ENCODE results near the gene SDE2.

Gene SDE2

GRCh38 chr1:225963735-225964530 lies 35.2 kb downstream of the SDE2 start:
- no peak overlapping the region for H3K4me3 ChIP-seq (ENCODE audit: low read depth, low read length)
- no peak for DNase-seq (ENCODE audit: low read depth)
- TF ChIP-seq CTCF (IDR thresholded peaks at IDR 0.05; ENCODE audit: control insufficient read depth, extremely low read depth, insufficient read depth), result no peak

- peak; percentile 43 for TF ChIP-seq CTCF (IDR thresholded peaks at IDR 0.05; ENCODE audit: control insufficient read depth, extremely low read depth, insufficient read depth)
- no peak overlapping the region for H3K4me3 ChIP-seq (ENCODE audit: low read depth, low read length)
- no peak for DNase-seq (ENCODE audit: low read depth)
These were observed 36.6 kb downstream of the SDE2 start for GRCh38 chr1:225962440-225962975.

- H3K4me3 ChIP-seq (ENCODE audit: low read depth, low read length), result no peak overlapping the region
- TF ChIP-seq CTCF (IDR thresholded peaks at IDR 0.05; ENCODE audit: control insufficient read depth, extremely low read depth, insufficient read depth), result no peak
- no peak for DNase-seq (ENCODE audit: low read depth)
These were observed 37.3 kb downstream of the SDE2 start for GRCh38 chr1:225961659-225962439.

- H3K4me3 ChIP-seq (ENCODE audit: low read depth, low read length), result no peak overlapping the region
- DNase-seq (ENCODE audit: low read depth), result no peak
- no peak for TF ChIP-seq CTCF (IDR thresholded peaks at IDR 0.05; ENCODE audit: control insufficient read depth, extremely low read depth, insufficient read depth)
These were observed 41.1 kb downstream of the SDE2 start for GRCh38 chr1:225958041-225958440.

- no peak for DNase-seq (ENCODE audit: low read depth)
- no peak overlapping the region for H3K4me3 ChIP-seq (ENCODE audit: low read depth, low read length)
- TF ChIP-seq CTCF (IDR thresholded peaks at IDR 0.05; ENCODE audit: control insufficient read depth, extremely low read depth, insufficient read depth), result no peak
These were observed 44.4 kb downstream of the SDE2 start for GRCh38 chr1:225954753-225955152.

- no peak overlapping the region for H3K4me3 ChIP-seq (ENCODE audit: low read depth, low read length)
- DNase-seq (ENCODE audit: low read depth), result no peak
- TF ChIP-seq CTCF (IDR thresholded peaks at IDR 0.05; ENCODE audit: control insufficient read depth, extremely low read depth, insufficient read depth), result no peak
These were observed 45.8 kb downstream of the SDE2 start for GRCh38 chr1:225953315-225953714.

All from LNCaP clone FGC (cell line).